HepG2 (cell line): ENCODE measurements around the gene PDZD7. TPM values are rescaled to one million over a fixed set of nuclear protein-coding genes. Genes with fewer than 3 reads are reported as not detected.
A peak's percentile ranks its signal among the peaks of the same experiment; 100 is the strongest.

Source experiments
- CCAR2 ChIP-seq: fragments of 200-400 bp; formaldehyde crosslinking; optimal IDR thresholded peaks from 2 replicates; pipeline ENCODE3; 2018; ENCODE audit warnings: low read depth, mild to moderate bottlenecking, low read length, moderate library complexity
- CREB3 ChIP-seq: sonication (generic); formaldehyde crosslinking; IDR thresholded peaks from 2 replicates; pipeline ENCODE4 v1.5.0; 2020; ENCODE audit warnings: missing genetic modification reagents
- DMTF1 ChIP-seq: sonication (generic); formaldehyde crosslinking; IDR thresholded peaks from 2 replicates; pipeline ENCODE4 v1.4.0; 2020; ENCODE audit warnings: mild to moderate bottlenecking, missing genetic modification reagents
- HOXA3 ChIP-seq: sonication (generic); formaldehyde crosslinking; IDR thresholded peaks from 2 replicates; pipeline ENCODE4 v1.5.0; 2020; ENCODE audit warnings: missing genetic modification reagents
- KLF6 ChIP-seq: IDR thresholded peaks from 2 replicates; pipeline ENCODE4 v1.8.0; 2016; ENCODE audit warnings: missing biosample characterization, missing genetic modification reagents
- NFE2 ChIP-seq: sonication (generic); formaldehyde crosslinking; IDR thresholded peaks from 2 replicates; pipeline ENCODE4 v1.4.0; 2020; ENCODE audit warnings: missing genetic modification reagents
- NR2F6 ChIP-seq, 2 experiments: IDR thresholded peaks; 2 replicates each; pipeline ENCODE4 v1.6.1; 2016; ENCODE audit warnings: antibody characterized with exemption in 1 of 2, mild to moderate bottlenecking in 1 of 2
- POLR2A ChIP-seq, 2 experiments: IDR thresholded peaks; 2 replicates each; pipeline ENCODE4 v1.6.1; 2011; ENCODE audit warnings: low read depth in 2 of 2, low read length in 2 of 2, mild to moderate bottlenecking in 1 of 2, moderate library complexity in 1 of 2; ENCODE audit not compliant: insufficient read depth in 1 of 2
- PRPF4 ChIP-seq: fragments of 200-400 bp; formaldehyde crosslinking; IDR thresholded peaks from 2 replicates; pipeline ENCODE4 v1.6.1; 2016; ENCODE audit warnings: low read length, low read depth; ENCODE audit not compliant: poor library complexity, severe bottlenecking
- SRY ChIP-seq: sonication (generic); formaldehyde crosslinking; IDR thresholded peaks from 2 replicates; pipeline ENCODE4 v1.8.0; 2022; ENCODE audit warnings: mild to moderate bottlenecking, missing genetic modification reagents
- ZBTB10 ChIP-seq: sonication (generic); formaldehyde crosslinking; IDR thresholded peaks from 2 replicates; pipeline ENCODE4 v1.4.0; 2020; ENCODE audit warnings: missing genetic modification reagents, borderline replicate concordance
- ZFYVE20 ChIP-seq: sonication (generic); formaldehyde crosslinking; IDR thresholded peaks from 2 replicates; pipeline ENCODE4 v1.8.0; 2023; ENCODE audit warnings: low read depth, mild to moderate bottlenecking, moderate library complexity, missing genetic modification reagents, borderline replicate concordance
- ZNF431 ChIP-seq: sonication (generic); formaldehyde crosslinking; IDR thresholded peaks from 2 replicates; pipeline ENCODE4 v1.9.0; 2022; ENCODE audit warnings: missing genetic modification reagents, low read depth, mild to moderate bottlenecking, borderline replicate concordance
- ZNF543 ChIP-seq: sonication (generic); formaldehyde crosslinking; IDR thresholded peaks from 2 replicates; pipeline ENCODE4 v1.4.0; 2020; ENCODE audit warnings: mild to moderate bottlenecking, missing genetic modification reagents
- ZNF556 ChIP-seq: sonication (generic); formaldehyde crosslinking; IDR thresholded peaks from 2 replicates; pipeline ENCODE4 v1.4.0; 2020; ENCODE audit warnings: mild to moderate bottlenecking, missing genetic modification reagents, borderline replicate concordance
- ZNF678 ChIP-seq: sonication (generic); formaldehyde crosslinking; IDR thresholded peaks from 2 replicates; pipeline ENCODE4 v1.4.0; 2020; ENCODE audit warnings: mild to moderate bottlenecking, missing genetic modification reagents
- ZNF768 ChIP-seq: sonication (generic); formaldehyde crosslinking; IDR thresholded peaks from 2 replicates; pipeline ENCODE4 v1.4.0; 2020; ENCODE audit warnings: missing genetic modification reagents
- ZNF784 ChIP-seq: sonication (generic); formaldehyde crosslinking; IDR thresholded peaks from 2 replicates; pipeline ENCODE4 v1.5.1; 2020; ENCODE audit warnings: missing genetic modification reagents, mild to moderate bottlenecking, borderline replicate concordance
- ZSCAN20 ChIP-seq: sonication (generic); formaldehyde crosslinking; IDR thresholded peaks from 2 replicates; pipeline ENCODE4 v1.4.0; 2020; ENCODE audit warnings: missing genetic modification reagents, mild to moderate bottlenecking, borderline replicate concordance
- polyA plus RNA-seq, 8 experiments: library from polyadenylated mRNA; depleted of rRNA in 3 of 8; stranded (reverse) in 7 of 8; unstranded in 1 of 8; fragments of >200 nt; fragmentation: Illumina TruSeq in 4 of 8; extraction: Trizol in 4 of 8; gene quantifications; 2 replicates each; pipeline versions ENCODE4 v1.2.1 to v1.2.3, GENCODE V29; 2011 to 2016; ENCODE audit warnings: low read depth in 4 of 8, missing spikeins in 1 of 8, mixed read lengths in 1 of 8; ENCODE audit not compliant: insufficient read depth in 1 of 8
- total RNA-seq, 5 experiments: library from RNA; depleted of rRNA; stranded (reverse); fragments of >200 nt; fragmentation: Illumina TruSeq; extraction: Trizol; gene quantifications; 2 replicates each; pipeline ENCODE4 v1.2.3, GENCODE V29; 2016; ENCODE audit warnings: low read depth in 1 of 5
- TF ChIP-seq, protein P1 (sequence below): sonication (generic); formaldehyde crosslinking; IDR thresholded peaks from 2 replicates; pipeline ENCODE4 v1.9.0; 2021; ENCODE audit warnings: missing genetic modification reagents, borderline replicate concordance

PDZD7 gene
- total and polyA plus RNA-seq, 2 of the 13 experiments (the other 11 are each of a cell fraction or from before 2014, with no cell fraction given): 0.58 to 0.73 TPM

GRCh38 chr10:101062232-101063049 is 31.5 kb upstream of the PDZD7 start (continued):
- TF ChIP-seq ZBTB10 (peak; percentile 81; the same call in 1 of the 2 replicates), ZNF784 (peak; percentile 90; the same call in 1 of the 2 replicates), ZNF556 (peak; percentile 94), SRY (CRISPR knock-in tag) (peak; percentile 97; the same call in 1 of the 2 replicates), ZNF543 (CRISPR knock-in tag) (peak; percentile 86; the same call in 1 of the 2 replicates), ZNF678 (CRISPR knock-in tag) (peak; percentile 86), NFE2 (no peak), KLF6 (CRISPR knock-in tag) (peak; percentile 80; the same call in 1 of the 2 replicates), DMTF1 (CRISPR knock-in tag) (peak; percentile 73; the same call in 1 of the 2 replicates), NR2F6 (IDR thresholded peaks at IDR 0.05) (peak; percentile 82; the same call in 1 of the 2 replicates), NR2F6 (CRISPR knock-in tag; IDR thresholded peaks at IDR 0.05) (peak; percentile 84; the same call in 1 of the 2 replicates), HOXA3 (CRISPR knock-in tag) (peak; percentile 91), PRPF4 (no peak), POLR2A (IDR thresholded peaks at IDR 0.05; ENCODE audit: insufficient read depth in 1 of 2, low read depth in 2 of 2, low read length in 2 of 2) (peak in 1 of 2 experiments; percentile 89; a peak in 2 of 4 replicates), ZNF768 (CRISPR knock-in tag) (peak; percentile 74; the same call in 1 of the 2 replicates), ZSCAN20 (CRISPR knock-in tag) (peak; percentile 91; the same call in 1 of the 2 replicates), ZFYVE20 (CRISPR knock-in tag) (peak; percentile 50; the same call in 1 of the 2 replicates), CCAR2 (no peak), CREB3 (peak; percentile 96), ZNF431 (peak; percentile 92)
- TF ChIP-seq, protein P1, sequence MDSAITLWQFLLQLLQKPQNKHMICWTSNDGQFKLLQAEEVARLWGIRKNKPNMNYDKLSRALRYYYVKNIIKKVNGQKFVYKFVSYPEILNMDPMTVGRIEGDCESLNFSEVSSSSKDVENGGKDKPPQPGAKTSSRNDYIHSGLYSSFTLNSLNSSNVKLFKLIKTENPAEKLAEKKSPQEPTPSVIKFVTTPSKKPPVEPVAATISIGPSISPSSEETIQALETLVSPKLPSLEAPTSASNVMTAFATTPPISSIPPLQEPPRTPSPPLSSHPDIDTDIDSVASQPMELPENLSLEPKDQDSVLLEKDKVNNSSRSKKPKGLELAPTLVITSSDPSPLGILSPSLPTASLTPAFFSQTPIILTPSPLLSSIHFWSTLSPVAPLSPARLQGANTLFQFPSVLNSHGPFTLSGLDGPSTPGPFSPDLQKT (CRISPR knock-in tag): 0 out of 2 replicates have a peak, but pooled peaks have one; percentile 60
